NT2/D1 (cell line): ENCODE data around the gene RPL21.

Experiments
- SUZ12 ChIP-seq: IDR thresholded peaks from 2 replicates; pipeline ENCODE4 v1.6.1; 2011; ENCODE audit not compliant: insufficient read length, insufficient read depth; ENCODE audit errors: extremely low read depth
- ZNF274 ChIP-seq: IDR thresholded peaks from 2 replicates; pipeline ENCODE4 v1.6.1; 2011; ENCODE audit warnings: mild to moderate bottlenecking, low read depth, low read length

DNA sequence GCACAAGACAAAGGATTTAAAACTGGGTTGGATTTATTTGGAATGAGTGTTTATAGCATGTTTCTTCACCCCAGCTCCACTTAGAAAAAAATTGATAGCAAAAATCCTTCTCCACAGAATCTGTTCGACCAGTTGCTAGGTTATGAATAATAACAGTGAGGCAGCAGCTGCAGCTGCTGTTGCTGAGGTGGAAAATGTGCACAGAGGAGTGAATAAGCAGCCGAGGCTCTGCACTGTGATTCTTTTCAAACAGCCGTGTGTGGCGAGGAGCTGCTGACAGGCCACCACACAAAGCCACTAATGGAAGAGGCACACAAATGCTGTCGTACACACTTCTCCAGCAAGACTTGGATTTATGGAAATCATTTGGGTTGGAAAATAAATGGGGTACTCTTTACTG lies 12.8 kb downstream of the RPL21 start:
- TF ChIP-seq ZNF274 (no peak), SUZ12 (no peak)
